AG04450 (cell line): ENCODE measurements around the gene NOX3. TPM values are rescaled to one million over a fixed set of nuclear protein-coding genes. Genes with fewer than 3 reads are reported as not detected.

ENCODE experiments used
- CTCF ChIA-PET: fragments of 300-600, 350-600 bp; formaldehyde crosslinking; extraction: SDS; loops from one replicate; lab custom pipeline; 2022; ENCODE audit warnings: antibody characterized with exemption, inconsistent platforms; lab: Charles Lee
- POLR2A ChIA-PET: fragments of 350-600 bp; formaldehyde crosslinking; extraction: SDS; loops from one replicate; lab custom pipeline; 2021; ENCODE audit warnings: antibody characterized with exemption, inconsistent platforms; lab: Yijun Ruan, JAX
- DNase-seq: peaks from one replicate; pipeline ENCODE4 v3.0.0-alpha.2; 2011; ENCODE audit warnings: low read depth, low spot score
- H3K27ac ChIP-seq: one replicate; pipeline ENCODE4 v1.5.1; 2012; ENCODE audit warnings: low read depth, low read length, control low read depth
- H3K27me3 ChIP-seq: one replicate; pipeline ENCODE4 v1.6.0; 2012; ENCODE audit warnings: low read length; ENCODE audit not compliant: control insufficient read depth, insufficient read depth
- H3K4me3 ChIP-seq: 2 replicates; pipeline ENCODE4 v1.5.1; 2011; ENCODE audit warnings: mild to moderate bottlenecking, low read depth, low read length, control low read depth
- H3K9me3 ChIP-seq: 2 replicates; pipeline ENCODE4 v1.5.1; 2012; ENCODE audit warnings: low read length; ENCODE audit not compliant: control insufficient read depth, insufficient read depth
- polyA plus RNA-seq: library from polyadenylated mRNA; depleted of rRNA; stranded (reverse); fragments of >200 nt; gene quantifications from 2 replicates; pipeline ENCODE4 v1.2.3, GENCODE V29; 2011
- TF ChIP-seq, protein P1 (sequence below): IDR thresholded peaks from 2 replicates; pipeline ENCODE4 v1.5.1; 2011; ENCODE audit warnings: low read depth, low read length, control low read depth, inconsistent platforms

NOX3 gene
- polyA plus RNA-seq, 1 experiment = not detected

DNA sequence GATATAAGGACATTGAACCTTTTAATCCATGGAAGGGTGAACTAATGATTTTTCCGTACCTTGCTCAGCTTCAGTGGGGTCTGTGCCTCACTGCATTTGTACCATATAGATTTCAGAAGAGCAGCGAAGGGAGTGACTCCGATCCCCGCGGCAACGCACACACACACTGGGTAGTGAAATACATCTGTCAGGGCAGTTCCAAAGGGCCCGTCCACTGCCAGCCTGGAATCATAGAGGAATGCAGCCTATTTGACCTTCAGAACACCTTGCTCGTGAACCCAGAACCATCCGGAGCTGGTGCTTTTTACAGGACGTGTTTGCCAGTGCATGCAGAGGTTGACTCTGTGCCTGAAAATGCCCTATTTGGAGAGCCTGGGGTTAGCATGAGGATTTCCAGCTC, 33.0 kb downstream of the NOX3 start:
- CTCF ChIA-PET = no interaction called here
- POLR2A ChIA-PET = no interaction called here
- no peak for DNase-seq
- Histone ChIP-seq H3K9me3 (no peaks in the 10 kb centered on the region), H3K27me3 (no peaks in the 10 kb centered on the region), H3K27ac (no peak overlapping the region), H3K4me3 (no peak overlapping the region)
- TF ChIP-seq, protein P1, sequence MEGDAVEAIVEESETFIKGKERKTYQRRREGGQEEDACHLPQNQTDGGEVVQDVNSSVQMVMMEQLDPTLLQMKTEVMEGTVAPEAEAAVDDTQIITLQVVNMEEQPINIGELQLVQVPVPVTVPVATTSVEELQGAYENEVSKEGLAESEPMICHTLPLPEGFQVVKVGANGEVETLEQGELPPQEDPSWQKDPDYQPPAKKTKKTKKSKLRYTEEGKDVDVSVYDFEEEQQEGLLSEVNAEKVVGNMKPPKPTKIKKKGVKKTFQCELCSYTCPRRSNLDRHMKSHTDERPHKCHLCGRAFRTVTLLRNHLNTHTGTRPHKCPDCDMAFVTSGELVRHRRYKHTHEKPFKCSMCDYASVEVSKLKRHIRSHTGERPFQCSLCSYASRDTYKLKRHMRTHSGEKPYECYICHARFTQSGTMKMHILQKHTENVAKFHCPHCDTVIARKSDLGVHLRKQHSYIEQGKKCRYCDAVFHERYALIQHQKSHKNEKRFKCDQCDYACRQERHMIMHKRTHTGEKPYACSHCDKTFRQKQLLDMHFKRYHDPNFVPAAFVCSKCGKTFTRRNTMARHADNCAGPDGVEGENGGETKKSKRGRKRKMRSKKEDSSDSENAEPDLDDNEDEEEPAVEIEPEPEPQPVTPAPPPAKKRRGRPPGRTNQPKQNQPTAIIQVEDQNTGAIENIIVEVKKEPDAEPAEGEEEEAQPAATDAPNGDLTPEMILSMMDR = no peak

GRCh38 chr6:155420492-155420891, 35.1 kb downstream of the NOX3 start:
- Histone ChIP-seq H3K27me3 (no peaks in the 10 kb centered on the region), H3K4me3 (no peak overlapping the region), H3K27ac (no peak overlapping the region), H3K9me3 (no peaks in the 10 kb centered on the region)
- ChIA-PET CTCF (no interaction called here), POLR2A (no interaction called here)
- TF ChIP-seq, protein P1 = no peak
- no peak for DNase-seq

DNA sequence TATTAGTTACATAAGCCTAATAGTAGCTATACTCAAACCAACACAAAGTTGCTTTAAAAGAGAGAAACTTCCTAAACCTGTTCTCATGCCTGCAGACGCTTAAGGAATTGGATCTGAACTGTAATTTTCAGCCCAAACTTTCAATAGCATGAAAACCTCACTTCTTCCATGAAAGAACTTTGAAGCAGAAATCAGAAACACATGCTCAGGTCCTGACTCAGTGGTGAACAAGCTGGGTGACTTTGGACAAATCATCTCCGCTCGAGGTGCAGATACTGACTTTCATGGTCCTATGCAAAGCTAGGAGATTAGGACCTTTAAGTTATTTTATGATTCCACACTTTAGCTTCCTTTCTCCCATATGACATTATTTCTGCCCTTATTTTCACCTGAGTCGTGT, 36.5 kb downstream of the NOX3 start:
- no peak overlapping the region for H3K27ac ChIP-seq
- TF ChIP-seq, protein P1 = no peak
- no peaks in the 10 kb centered on the region for H3K9me3 ChIP-seq
- ChIA-PET CTCF (no interaction called here), POLR2A (interaction anchor here (0.6 kb wide), 1 partner anchor 37 kb away, joined by 5 read pairs; no protein-coding TSS in a partner anchor)
- no peak overlapping the region for H3K4me3 ChIP-seq
- DNase-seq = no peak
- H3K27me3 ChIP-seq = no peaks in the 10 kb centered on the region

- ChIA-PET CTCF (no interaction called here), POLR2A (interaction anchor here (2.0 kb wide), 1 partner anchor 75 kb away, joined by 5 read pairs; no protein-coding TSS in a partner anchor)
- H3K9me3 ChIP-seq = no peaks in the 10 kb centered on the region
- H3K4me3 ChIP-seq = no peak overlapping the region; the same call in 1 of the 2 replicates
- DNase-seq = no peak
- no peaks in the 10 kb centered on the region for H3K27me3 ChIP-seq
- H3K27ac ChIP-seq = no peak overlapping the region
- TF ChIP-seq, protein P1 = no peak
Observed at GRCh38 chr6:155418017-155418761, 37.5 kb downstream of the NOX3 start.

DNA sequence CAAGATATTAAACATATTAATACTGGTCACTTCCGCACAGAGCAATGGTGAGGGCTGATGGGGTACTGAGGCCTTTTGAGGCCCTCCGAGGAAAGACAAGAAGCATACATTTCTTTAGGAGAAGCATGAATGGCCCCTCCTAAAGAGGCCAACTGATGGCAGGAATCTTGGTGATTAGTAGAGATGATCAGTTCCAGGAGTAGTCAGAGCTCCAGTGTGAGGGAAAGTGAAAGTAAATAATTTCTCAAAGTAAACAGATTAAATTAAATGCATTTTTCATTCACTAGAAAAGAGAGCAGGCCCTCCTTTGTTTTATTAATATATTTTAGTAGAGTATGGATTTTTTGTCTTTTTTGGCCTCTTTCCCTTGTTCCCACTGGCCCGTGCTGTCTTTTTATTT, 38.2 kb downstream of the NOX3 start:
- TF ChIP-seq, protein P1 = no peak
- no peak overlapping the region for H3K4me3 ChIP-seq
- no peak overlapping the region for H3K27ac ChIP-seq
- no peaks in the 10 kb centered on the region for H3K27me3 ChIP-seq
- ChIA-PET CTCF (no interaction called here), POLR2A (interaction anchor here (2.0 kb wide), 1 partner anchor 76 kb away, joined by 5 read pairs; no protein-coding TSS in a partner anchor)
- no peaks in the 10 kb centered on the region for H3K9me3 ChIP-seq
- no peak for DNase-seq
